ENCODE data around the gene TNFRSF8. TPM values are rescaled to one million over a fixed set of nuclear protein-coding genes. Genes with fewer than 3 reads are reported as not detected.

TNFRSF8 gene
- total and polyA plus RNA-seq, 7 donors: 0.68 to 1.8 (median 0.87) TPM; not detected in 1

DNA sequence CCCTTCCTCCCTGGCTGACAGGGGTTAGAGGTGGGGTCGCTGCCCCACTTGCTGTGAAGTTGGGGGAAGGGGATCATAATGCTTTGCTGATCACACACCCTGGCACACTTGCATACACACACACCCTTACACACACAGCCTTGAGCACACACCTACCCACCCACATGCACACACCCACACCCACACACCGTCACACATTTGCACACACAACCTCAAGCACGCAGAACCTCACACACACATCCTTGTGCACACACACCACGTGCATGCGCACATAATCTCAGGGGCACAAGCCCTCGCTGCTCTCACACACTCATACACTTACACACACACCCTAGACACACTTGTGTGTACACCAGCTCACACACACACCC, 16.4 kb upstream of the TNFRSF8 start:
- 71 to 79% methylated on average over 6 of the region's 6 CpGs for WGBS, 2 donors

DNA sequence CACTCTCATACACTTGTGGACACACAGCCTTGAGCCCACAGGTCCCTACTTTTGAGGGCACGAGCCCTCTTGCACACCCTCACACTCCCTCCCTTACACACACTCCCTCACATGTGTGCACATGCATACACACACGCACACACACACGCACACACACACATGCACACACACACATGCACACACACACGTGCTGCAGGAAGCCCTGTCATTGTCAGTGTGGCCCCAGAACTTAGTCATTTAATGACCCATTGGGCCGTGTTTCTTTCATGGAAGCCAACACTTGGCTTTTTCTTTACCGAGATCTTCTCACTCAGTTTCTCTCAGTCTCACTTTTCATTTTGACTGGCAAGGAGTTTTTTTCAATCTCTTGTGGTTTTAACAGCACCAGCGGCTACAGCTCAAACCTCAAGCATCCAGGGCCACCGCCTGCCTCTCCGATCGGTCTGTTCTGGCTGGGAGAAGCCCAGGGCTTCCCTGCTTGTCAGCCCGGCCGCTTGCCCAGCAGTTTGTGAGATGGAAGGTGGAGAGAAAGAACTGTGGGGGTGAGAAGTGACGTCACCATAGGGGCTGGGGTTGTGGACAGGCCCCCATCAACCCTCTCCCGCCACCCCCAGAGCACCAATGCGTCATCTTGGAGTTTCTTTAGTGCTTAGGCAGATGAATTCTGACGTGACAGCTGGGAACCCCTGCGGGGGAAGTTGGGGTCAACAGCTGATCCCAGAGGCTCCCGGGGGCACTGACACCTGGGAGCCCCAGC, 15.8 kb upstream of the TNFRSF8 start:
- no peaks in the 10 kb centered on the region for H3K27me3 ChIP-seq
- H3K4me3 ChIP-seq: no peak overlapping the region
- intact Hi-C loops (cut with DNase I): no loop called here
- no peak overlapping the region for H3K27ac ChIP-seq
- no peaks in the 10 kb centered on the region for H3K36me3 ChIP-seq
- DNase-seq: no peak
- 47 to 65% methylated on average over 18 of the region's 18 CpGs for WGBS, 2 donors
- peaks cover 0 to 8% (median 7%) of the 10 kb centered on the region in 4 donors for H3K4me1 ChIP-seq
- TF ChIP-seq POLR2AphosphoS5 (IDR thresholded peaks at IDR 0.05): no peak
- no peak for TF ChIP-seq EP300 (IDR thresholded peaks at IDR 0.05)
- TF ChIP-seq POLR2A (IDR thresholded peaks at IDR 0.05): no peak
- TF ChIP-seq, protein P1, sequence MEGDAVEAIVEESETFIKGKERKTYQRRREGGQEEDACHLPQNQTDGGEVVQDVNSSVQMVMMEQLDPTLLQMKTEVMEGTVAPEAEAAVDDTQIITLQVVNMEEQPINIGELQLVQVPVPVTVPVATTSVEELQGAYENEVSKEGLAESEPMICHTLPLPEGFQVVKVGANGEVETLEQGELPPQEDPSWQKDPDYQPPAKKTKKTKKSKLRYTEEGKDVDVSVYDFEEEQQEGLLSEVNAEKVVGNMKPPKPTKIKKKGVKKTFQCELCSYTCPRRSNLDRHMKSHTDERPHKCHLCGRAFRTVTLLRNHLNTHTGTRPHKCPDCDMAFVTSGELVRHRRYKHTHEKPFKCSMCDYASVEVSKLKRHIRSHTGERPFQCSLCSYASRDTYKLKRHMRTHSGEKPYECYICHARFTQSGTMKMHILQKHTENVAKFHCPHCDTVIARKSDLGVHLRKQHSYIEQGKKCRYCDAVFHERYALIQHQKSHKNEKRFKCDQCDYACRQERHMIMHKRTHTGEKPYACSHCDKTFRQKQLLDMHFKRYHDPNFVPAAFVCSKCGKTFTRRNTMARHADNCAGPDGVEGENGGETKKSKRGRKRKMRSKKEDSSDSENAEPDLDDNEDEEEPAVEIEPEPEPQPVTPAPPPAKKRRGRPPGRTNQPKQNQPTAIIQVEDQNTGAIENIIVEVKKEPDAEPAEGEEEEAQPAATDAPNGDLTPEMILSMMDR (IDR thresholded peaks at IDR 0.05): no peak
- H3K9me3 ChIP-seq: no peaks in the 10 kb centered on the region

More for the DNA sequence above, 16.4 kb upstream of the TNFRSF8 start:
- H3K27me3 ChIP-seq: no peaks in the 10 kb centered on the region
- H3K4me3 ChIP-seq: no peak overlapping the region
- TF ChIP-seq, protein P1 (IDR thresholded peaks at IDR 0.05): no peak
- TF ChIP-seq POLR2AphosphoS5 (IDR thresholded peaks at IDR 0.05) (no peak), POLR2A (IDR thresholded peaks at IDR 0.05) (no peak)
- no peaks in the 10 kb centered on the region for H3K36me3 ChIP-seq
- peaks cover 0 to 2% (median 1%) of the 10 kb centered on the region in 4 donors for H3K4me1 ChIP-seq
- intact Hi-C loops (cut with DNase I): no loop called here
- no peak overlapping the region for H3K27ac ChIP-seq
- DNase-seq: no peak
- H3K9me3 ChIP-seq: no peaks in the 10 kb centered on the region

DNA sequence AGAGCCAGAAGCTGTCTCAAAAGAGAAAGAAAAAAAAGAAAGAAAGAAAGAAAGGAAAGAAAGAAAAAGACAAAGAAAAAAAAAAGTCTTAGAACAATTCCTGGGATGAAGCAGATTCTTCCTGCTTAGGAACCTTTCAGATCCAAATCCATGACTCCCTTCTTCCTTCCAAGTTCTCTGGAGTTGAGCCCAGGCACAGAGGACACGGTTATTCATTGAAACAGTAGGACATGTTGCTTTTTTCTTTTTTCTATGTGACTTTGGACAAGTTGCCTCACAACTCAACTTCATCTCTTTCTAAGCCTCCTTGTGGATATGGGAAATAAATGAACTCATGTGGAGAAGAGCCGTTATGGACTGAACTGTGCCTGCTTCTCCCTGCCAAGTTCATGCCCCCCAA, 14.7 kb upstream of the TNFRSF8 start:
- TF ChIP-seq, protein P1 (IDR thresholded peaks at IDR 0.05): no peak
- no peak for TF ChIP-seq EP300 (IDR thresholded peaks at IDR 0.05)
- TF ChIP-seq POLR2AphosphoS5 (IDR thresholded peaks at IDR 0.05): no peak
- no peak for TF ChIP-seq POLR2A (IDR thresholded peaks at IDR 0.05)
- Histone ChIP-seq H3K27ac (no peak overlapping the region), H3K9me3 (no peaks in the 10 kb centered on the region), H3K4me3 (no peak overlapping the region), H3K36me3 (no peaks in the 10 kb centered on the region), H3K27me3 (no peaks in the 10 kb centered on the region), H3K4me1 (peaks cover 0 to 18% (median 14%) of the 10 kb centered on the region in 4 donors)
- intact Hi-C loops (cut with DNase I): no loop called here
- no peak for DNase-seq
- 49 to 80% methylated on average over 2 of the region's 2 CpGs for WGBS, 2 donors

DNA sequence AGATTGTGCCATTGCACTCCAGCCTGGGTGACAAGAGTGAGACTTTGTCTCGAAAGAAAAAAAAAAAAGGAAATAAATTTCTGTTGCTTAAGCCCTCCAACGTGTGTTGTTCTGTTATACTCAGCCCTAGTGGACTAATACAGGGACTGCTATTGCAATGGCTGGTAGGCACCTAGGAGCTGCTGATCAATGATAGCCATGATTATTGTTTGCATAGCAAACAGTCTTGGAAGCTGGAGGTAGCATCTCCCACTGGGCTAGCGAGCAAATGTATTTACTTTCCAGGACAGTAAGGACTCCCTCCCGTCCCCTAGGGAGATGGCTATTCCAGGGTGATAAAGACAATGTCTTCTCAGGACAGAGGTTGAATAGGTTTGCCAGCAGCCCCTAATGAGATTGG, 13.5 kb upstream of the TNFRSF8 start:
- DNase-seq: no peak
- intact Hi-C loops (cut with DNase I): no loop called here
- Histone ChIP-seq H3K9me3 (no peaks in the 10 kb centered on the region), H3K27me3 (no peaks in the 10 kb centered on the region), H3K4me1 (peaks cover 0 to 26% (median 18%) of the 10 kb centered on the region in 4 donors), H3K27ac (no peak overlapping the region), H3K36me3 (no peaks in the 10 kb centered on the region), H3K4me3 (no peak overlapping the region)
- TF ChIP-seq EP300 (IDR thresholded peaks at IDR 0.05): no peak
- WGBS, 2 donors: 34 to 72% methylated on average over 4 of the region's 4 CpGs

DNA sequence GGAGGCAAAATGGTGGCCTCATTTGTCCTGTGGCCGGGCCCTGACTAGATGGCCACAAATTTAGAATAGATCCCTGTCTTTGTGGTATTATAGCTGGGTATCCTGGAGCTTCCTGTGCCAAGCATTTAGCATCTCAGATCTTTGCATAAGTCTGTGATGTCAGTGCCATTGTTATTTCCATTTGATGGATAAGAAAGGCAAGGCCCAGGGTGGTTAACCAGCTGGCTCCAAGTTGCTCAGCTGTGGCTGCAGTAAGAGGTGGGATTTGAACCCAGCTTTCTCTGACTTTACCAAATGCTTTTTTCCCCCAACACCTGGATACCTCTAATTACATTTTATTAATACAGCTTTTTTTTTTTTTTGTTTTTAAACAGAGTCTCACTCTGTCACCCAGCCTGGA, 11.7 kb upstream of the TNFRSF8 start:
- Histone ChIP-seq H3K36me3 (no peaks in the 10 kb centered on the region), H3K4me3 (no peak overlapping the region), H3K4me1 (peaks cover 0 to 26% (median 18%) of the 10 kb centered on the region in 4 donors), H3K9me3 (no peaks in the 10 kb centered on the region), H3K27me3 (no peaks in the 10 kb centered on the region), H3K27ac (no peak overlapping the region)
- no peak for DNase-seq
- TF ChIP-seq EP300 (IDR thresholded peaks at IDR 0.05): no peak
- no peak for TF ChIP-seq POLR2A (IDR thresholded peaks at IDR 0.05)
- no peak for TF ChIP-seq POLR2AphosphoS5 (IDR thresholded peaks at IDR 0.05)
- TF ChIP-seq, protein P1 (IDR thresholded peaks at IDR 0.05): no peak
- intact Hi-C loops (cut with DNase I): no loop called here
- WGBS, 2 donors: 92 to 96% methylated on average over 1 of the region's 1 CpG
